ENCODE data around the gene WDR18.

- TF ChIP-seq CTCF (conservative IDR thresholded peaks at IDR 0.05; ENCODE audit: low read depth, low read length) = no peak
- no peak for TF ChIP-seq RAD21 (IDR thresholded peaks at IDR 0.05; ENCODE audit: low read length)
- TF ChIP-seq POLR2A (IDR thresholded peaks at IDR 0.05; ENCODE audit: low read depth, low read length) = no peak
- no peak for TF ChIP-seq BHLHE40 (IDR thresholded peaks at IDR 0.05; ENCODE audit: low read depth, low read length)
- TF ChIP-seq RCOR1 (IDR thresholded peaks at IDR 0.05; ENCODE audit: insufficient replicate concordance, low read length) = no peak
- TF ChIP-seq MAZ (IDR thresholded peaks at IDR 0.05; ENCODE audit: borderline replicate concordance, low read depth, low read length) = no peak
- no peak for TF ChIP-seq RFX5 (IDR thresholded peaks at IDR 0.05; ENCODE audit: low read depth, low read length)
- no peak for TF ChIP-seq SMC3 (IDR thresholded peaks at IDR 0.05; ENCODE audit: low read depth, low read length)
Measured at GRCh38 chr19:977058-977464, 7.1 kb upstream of the WDR18 start.
